Measurements from ENCODE around the gene C5orf63. TPM values are rescaled to one million over a fixed set of nuclear protein-coding genes. Genes with fewer than 3 reads are reported as not detected.

The C5orf63 gene
- total and polyA plus RNA-seq, 10 of the 15 experiments (the other 5 are each of a cell fraction or from before 2014, with no cell fraction given) = 8.7 to 54.3 (median 11.9) TPM

- ATAC-seq (no peak), DNase-seq (ENCODE audit: low read depth, low spot score) (no peak), FAIRE-seq (no peak)
- WGBS (ENCODE audit: insufficient coverage, insufficient replicate concordance, low lambda C conversion rate, missing lambda C conversion rate) = 51% methylated on average over 2 of the region's 2 CpGs
- ChIA-PET SMC1A (ENCODE audit: uncharacterized antibody, unreplicated experiment) (interaction anchor here (1.0 to 1.5 kb wide), 4 partner anchors 10 to 47 kb away, joined by 3 to 5 read pairs (median 4); no protein-coding TSS in a partner anchor), RAD21 (ENCODE audit: unreplicated experiment) (no interaction called here), POLR2A (no interaction called here), CTCF (interaction anchor here (0.6 to 1.0 kb wide), 2 partner anchors 39 to 42 kb away, joined by 3 to 6 read pairs; partner anchors contain the start of gene MARCHF3)
- Histone ChIP-seq H4K20me1 (ENCODE audit: control insufficient read depth, insufficient read depth) (no peaks in the 10 kb centered on the region), H3K9ac (ENCODE audit: control insufficient read depth, insufficient read depth, low read length) (no peak overlapping the region), H3K4me3 (no peak overlapping the region), H3K9me3 (replicated peaks; ENCODE audit: control insufficient read depth, insufficient read depth, low read length) (no peaks in the 10 kb centered on the region), H3K4me1 (ENCODE audit: control insufficient read depth, insufficient read depth, low read length) (no peaks in the 10 kb centered on the region), H3K27ac (ENCODE audit: control insufficient read depth, insufficient read depth) (no peak overlapping the region), H3K36me3 (ENCODE audit: control insufficient read depth in 2 of 2, insufficient read depth in 2 of 2, low read length in 1 of 2) (no peaks in the 10 kb centered on the region; a peak in 1 of 4 replicates), H3K79me2 (ENCODE audit: control insufficient read depth, insufficient read depth, low read length) (no peaks in the 10 kb centered on the region), H3K4me2 (ENCODE audit: control insufficient read depth, insufficient read depth) (no peak overlapping the region), H2AFZ (ENCODE audit: control insufficient read depth, low read depth, low read length) (no peak overlapping the region), H3K27me3 (replicated peaks in 1 of 2; ENCODE audit: control insufficient read depth in 2 of 2, insufficient read depth in 2 of 2, low read length in 1 of 2) (no peaks in the 10 kb centered on the region)
- BruUV-seq (replicated peaks) = no TSS peak
- intact Hi-C loops (cut with micrococcal nuclease; ENCODE audit: unreplicated experiment) = no loop called here
- in situ Hi-C loops (cut with MboI) = no loop called here
- TF ChIP-seq ZBTB11 (CRISPR knock-in tag; IDR thresholded peaks at IDR 0.05) (no peak), IKZF1 (conservative IDR thresholded peaks at IDR 0.05) (no peak), IRF3 (IDR thresholded peaks at IDR 0.05) (no peak), PBX3 (IDR thresholded peaks at IDR 0.05; ENCODE audit: insufficient replicate concordance, low read depth, low read length) (no peak), BMI1 (IDR thresholded peaks at IDR 0.05; ENCODE audit: borderline replicate concordance) (no peak), ZNF274 (IDR thresholded peaks at IDR 0.05; ENCODE audit: insufficient read depth, insufficient read length) (no peak), SREBF2 (IDR thresholded peaks at IDR 0.05; ENCODE audit: low read length) (no peak), SMC3 (IDR thresholded peaks at IDR 0.05; ENCODE audit: borderline replicate concordance, low read length) (no peak), FOXK2 (IDR thresholded peaks at IDR 0.05) (no peak), NRF1 (conservative IDR thresholded peaks at IDR 0.05; ENCODE audit: low read depth, low read length) (no peak), ZNF217 (IDR thresholded peaks at IDR 0.05) (no peak), ZBED1 (IDR thresholded peaks at IDR 0.05; ENCODE audit: borderline replicate concordance) (no peak), POLR2AphosphoS5 (IDR thresholded peaks at IDR 0.05; ENCODE audit: low read length) (no peak), NFYA (IDR thresholded peaks at IDR 0.05; ENCODE audit: borderline replicate concordance, low read depth, low read length) (no peak), RAD21 (IDR thresholded peaks at IDR 0.05; ENCODE audit: insufficient read depth, low read depth, low read length) (no peak)
- TF ChIP-seq, protein P1, sequence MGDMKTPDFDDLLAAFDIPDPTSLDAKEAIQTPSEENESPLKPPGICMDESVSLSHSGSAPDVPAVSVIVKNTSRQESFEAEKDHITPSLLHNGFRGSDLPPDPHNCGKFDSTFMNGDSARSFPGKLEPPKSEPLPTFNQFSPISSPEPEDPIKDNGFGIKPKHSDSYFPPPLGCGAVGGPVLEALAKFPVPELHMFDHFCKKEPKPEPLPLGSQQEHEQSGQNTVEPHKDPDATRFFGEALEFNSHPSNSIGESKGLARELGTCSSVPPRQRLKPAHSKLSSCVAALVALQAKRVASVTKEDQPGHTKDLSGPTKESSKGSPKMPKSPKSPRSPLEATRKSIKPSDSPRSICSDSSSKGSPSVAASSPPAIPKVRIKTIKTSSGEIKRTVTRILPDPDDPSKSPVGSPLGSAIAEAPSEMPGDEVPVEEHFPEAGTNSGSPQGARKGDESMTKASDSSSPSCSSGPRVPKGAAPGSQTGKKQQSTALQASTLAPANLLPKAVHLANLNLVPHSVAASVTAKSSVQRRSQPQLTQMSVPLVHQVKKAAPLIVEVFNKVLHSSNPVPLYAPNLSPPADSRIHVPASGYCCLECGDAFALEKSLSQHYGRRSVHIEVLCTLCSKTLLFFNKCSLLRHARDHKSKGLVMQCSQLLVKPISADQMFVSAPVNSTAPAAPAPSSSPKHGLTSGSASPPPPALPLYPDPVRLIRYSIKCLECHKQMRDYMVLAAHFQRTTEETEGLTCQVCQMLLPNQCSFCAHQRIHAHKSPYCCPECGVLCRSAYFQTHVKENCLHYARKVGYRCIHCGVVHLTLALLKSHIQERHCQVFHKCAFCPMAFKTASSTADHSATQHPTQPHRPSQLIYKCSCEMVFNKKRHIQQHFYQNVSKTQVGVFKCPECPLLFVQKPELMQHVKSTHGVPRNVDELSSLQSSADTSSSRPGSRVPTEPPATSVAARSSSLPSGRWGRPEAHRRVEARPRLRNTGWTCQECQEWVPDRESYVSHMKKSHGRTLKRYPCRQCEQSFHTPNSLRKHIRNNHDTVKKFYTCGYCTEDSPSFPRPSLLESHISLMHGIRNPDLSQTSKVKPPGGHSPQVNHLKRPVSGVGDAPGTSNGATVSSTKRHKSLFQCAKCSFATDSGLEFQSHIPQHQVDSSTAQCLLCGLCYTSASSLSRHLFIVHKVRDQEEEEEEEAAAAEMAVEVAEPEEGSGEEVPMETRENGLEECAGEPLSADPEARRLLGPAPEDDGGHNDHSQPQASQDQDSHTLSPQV (IDR thresholded peaks at IDR 0.05) = no peak
These were observed 3.1 kb downstream of the C5orf63 start for GRCh38 chr5:127070243-127070642.

Data from GM12878 (cell line).